ENCODE results near the gene LTBP1. TPM values are rescaled to one million over a fixed set of nuclear protein-coding genes. Genes with fewer than 3 reads are reported as not detected.

LTBP1 gene
- total RNA-seq, 1 donor from 2014 or later, result 102 TPM

GRCh38 chr2:33430077-33430476, 483.3 kb downstream of the LTBP1 start:
- Mint-ChIP-seq H3K36me3 (ENCODE audit: unreplicated experiment) (no peaks in the 10 kb centered on the region), H3K27ac (ENCODE audit: unreplicated experiment) (no peak overlapping the region), H3K4me1 (ENCODE audit: unreplicated experiment) (peaks cover 11% of the 10 kb centered on the region), H3K4me3 (ENCODE audit: unreplicated experiment) (no peak overlapping the region), H3K27me3 (ENCODE audit: unreplicated experiment) (no peaks in the 10 kb centered on the region), H3K9me3 (ENCODE audit: unreplicated experiment) (peaks cover 4% of the 10 kb centered on the region)
- no peak for DNase-seq (ENCODE audit: extremely low spot score, unreplicated experiment)
- TF ChIP-seq CTCF (IDR thresholded peaks at IDR 0.05), result no peak

- H3K27ac Mint-ChIP-seq (ENCODE audit: unreplicated experiment), result no peak overlapping the region
Measured at GRCh38 chr2:33430856-33431255, 484.1 kb downstream of the LTBP1 start.

GRCh38 chr2:33432871-33433270, 486.1 kb downstream of the LTBP1 start:
- Mint-ChIP-seq H3K27ac (ENCODE audit: unreplicated experiment) (no peak overlapping the region), H3K4me3 (ENCODE audit: unreplicated experiment) (no peak overlapping the region), H3K27me3 (ENCODE audit: unreplicated experiment) (no peaks in the 10 kb centered on the region), H3K9me3 (ENCODE audit: unreplicated experiment) (no peaks in the 10 kb centered on the region), H3K4me1 (ENCODE audit: unreplicated experiment) (peaks cover 14% of the 10 kb centered on the region), H3K36me3 (ENCODE audit: unreplicated experiment) (no peaks in the 10 kb centered on the region)
- TF ChIP-seq CTCF (IDR thresholded peaks at IDR 0.05), result no peak
- no peak for DNase-seq (ENCODE audit: extremely low spot score, unreplicated experiment)

More at GRCh38 chr2:33430856-33431255, 484.1 kb downstream of the LTBP1 start:
- Mint-ChIP-seq H3K4me3 (ENCODE audit: unreplicated experiment) (no peak overlapping the region), H3K27me3 (ENCODE audit: unreplicated experiment) (no peaks in the 10 kb centered on the region), H3K36me3 (ENCODE audit: unreplicated experiment) (no peaks in the 10 kb centered on the region), H3K9me3 (ENCODE audit: unreplicated experiment) (peaks cover under 1% of the 10 kb centered on the region), H3K4me1 (ENCODE audit: unreplicated experiment) (peaks cover 10% of the 10 kb centered on the region)
- no peak for DNase-seq (ENCODE audit: extremely low spot score, unreplicated experiment)
- no peak for TF ChIP-seq CTCF (IDR thresholded peaks at IDR 0.05)

- no peak for TF ChIP-seq CTCF (IDR thresholded peaks at IDR 0.05)
- no peak for DNase-seq (ENCODE audit: extremely low spot score, unreplicated experiment)
- H3K4me1 Mint-ChIP-seq (ENCODE audit: unreplicated experiment), result peaks cover 14% of the 10 kb centered on the region
- no peaks in the 10 kb centered on the region for H3K9me3 Mint-ChIP-seq (ENCODE audit: unreplicated experiment)
- no peak overlapping the region for H3K4me3 Mint-ChIP-seq (ENCODE audit: unreplicated experiment)
- no peaks in the 10 kb centered on the region for H3K27me3 Mint-ChIP-seq (ENCODE audit: unreplicated experiment)
- H3K27ac Mint-ChIP-seq (ENCODE audit: unreplicated experiment), result no peak overlapping the region
- H3K36me3 Mint-ChIP-seq (ENCODE audit: unreplicated experiment), result no peaks in the 10 kb centered on the region
Measured at GRCh38 chr2:33433279-33434235, 486.8 kb downstream of the LTBP1 start.

GRCh38 chr2:33435518-33435917, 488.8 kb downstream of the LTBP1 start:
- Mint-ChIP-seq H3K27ac (ENCODE audit: unreplicated experiment) (no peak overlapping the region), H3K9me3 (ENCODE audit: unreplicated experiment) (no peaks in the 10 kb centered on the region), H3K4me1 (ENCODE audit: unreplicated experiment) (peaks cover 14% of the 10 kb centered on the region), H3K4me3 (ENCODE audit: unreplicated experiment) (no peak overlapping the region), H3K36me3 (ENCODE audit: unreplicated experiment) (no peaks in the 10 kb centered on the region), H3K27me3 (ENCODE audit: unreplicated experiment) (no peaks in the 10 kb centered on the region)
- no peak for TF ChIP-seq CTCF (IDR thresholded peaks at IDR 0.05)
- no peak for DNase-seq (ENCODE audit: extremely low spot score, unreplicated experiment)

All from osteocyte (in vitro differentiated cells).